ENCODE results near the gene NUP107.

The NUP107 gene

GRCh38 chr12:68785358-68785757 lies 98.6 kb downstream of the NUP107 start:
- TF ChIP-seq CTCF (conservative IDR thresholded peaks at IDR 0.05), result no peak
- no peak for TF ChIP-seq ZFX (IDR thresholded peaks at IDR 0.05)
- no peak overlapping the region for H3K27ac ChIP-seq

GRCh38 chr12:68785823-68786222 lies 99.0 kb downstream of the NUP107 start:
- TF ChIP-seq CTCF (conservative IDR thresholded peaks at IDR 0.05), result no peak
- no peak for TF ChIP-seq ZFX (IDR thresholded peaks at IDR 0.05)
- H3K27ac ChIP-seq, result no peak overlapping the region

- no peak overlapping the region for H3K27ac ChIP-seq
- TF ChIP-seq CTCF (conservative IDR thresholded peaks at IDR 0.05) (no peak; the same call in 1 of the 2 replicates), ZFX (IDR thresholded peaks at IDR 0.05) (no peak)
Measured at GRCh38 chr12:68786929-68787328, 100.2 kb downstream of the NUP107 start.

- no peak overlapping the region for H3K27ac ChIP-seq
- TF ChIP-seq CTCF (conservative IDR thresholded peaks at IDR 0.05), result no peak
- no peak for TF ChIP-seq ZFX (IDR thresholded peaks at IDR 0.05)
Measured at GRCh38 chr12:68788554-68789143, 101.9 kb downstream of the NUP107 start.

GRCh38 chr12:68789144-68789878 lies 102.5 kb downstream of the NUP107 start:
- no peak overlapping the region for H3K27ac ChIP-seq
- TF ChIP-seq CTCF (conservative IDR thresholded peaks at IDR 0.05) (no peak), ZFX (IDR thresholded peaks at IDR 0.05) (no peak)

- no peak overlapping the region for H3K27ac ChIP-seq
Measured at GRCh38 chr12:68790081-68790951, 103.5 kb downstream of the NUP107 start.

More at GRCh38 chr12:68790081-68790951, 103.5 kb downstream of the NUP107 start:
- no peak for TF ChIP-seq CTCF (conservative IDR thresholded peaks at IDR 0.05)
- no peak for TF ChIP-seq ZFX (IDR thresholded peaks at IDR 0.05)

All from C4-2B (cell line).